GM06990 (cell line): Measurements from ENCODE around the gene LRRN4CL.
A peak's percentile ranks its signal among the peaks of the same experiment; 100 is the strongest.
"Not testable (repeated sequence)": the region's sequence is repeated elsewhere in the genome, so short reads cannot be mapped to it uniquely, and the experiment has no call there.

Source experiments
- DNase-seq: peaks from one replicate; pipeline ENCODE4 v3.0.0-alpha.2; 2011; ENCODE audit not compliant: insufficient read length; ENCODE audit errors: extremely low read depth
- H3K27me3 ChIP-seq: replicated peaks from 2 replicates; pipeline ENCODE4 v1.6.0; 2011; ENCODE audit warnings: low read length; ENCODE audit not compliant: control insufficient read depth, insufficient read depth
- H3K36me3 ChIP-seq: 2 replicates; pipeline ENCODE4 v1.5.1; 2011; ENCODE audit warnings: low read length; ENCODE audit not compliant: control insufficient read depth, insufficient read depth
- H3K4me3 ChIP-seq: replicated peaks from 2 replicates; pipeline ENCODE4 v1.5.1; 2011; ENCODE audit warnings: low read depth, mild to moderate bottlenecking, control low read depth, low read length
- TF ChIP-seq, protein P1 (sequence below): IDR thresholded peaks from 2 replicates; pipeline ENCODE4 v1.5.1; 2011; ENCODE audit warnings: low read length, control low read depth, mild to moderate bottlenecking, inconsistent platforms; ENCODE audit not compliant: insufficient read depth, poor library complexity, severe bottlenecking

Gene LRRN4CL

GRCh38 chr11:62705413-62705812 lies 16.1 kb upstream of the LRRN4CL start:
- no peak for DNase-seq
- H3K27me3 ChIP-seq = no peaks in the 10 kb centered on the region
- H3K4me3 ChIP-seq = peak overlapping the region; percentile 82
- peaks cover 2% of the 10 kb centered on the region; the same call in 1 of the 2 replicates for H3K36me3 ChIP-seq
- TF ChIP-seq, protein P1, sequence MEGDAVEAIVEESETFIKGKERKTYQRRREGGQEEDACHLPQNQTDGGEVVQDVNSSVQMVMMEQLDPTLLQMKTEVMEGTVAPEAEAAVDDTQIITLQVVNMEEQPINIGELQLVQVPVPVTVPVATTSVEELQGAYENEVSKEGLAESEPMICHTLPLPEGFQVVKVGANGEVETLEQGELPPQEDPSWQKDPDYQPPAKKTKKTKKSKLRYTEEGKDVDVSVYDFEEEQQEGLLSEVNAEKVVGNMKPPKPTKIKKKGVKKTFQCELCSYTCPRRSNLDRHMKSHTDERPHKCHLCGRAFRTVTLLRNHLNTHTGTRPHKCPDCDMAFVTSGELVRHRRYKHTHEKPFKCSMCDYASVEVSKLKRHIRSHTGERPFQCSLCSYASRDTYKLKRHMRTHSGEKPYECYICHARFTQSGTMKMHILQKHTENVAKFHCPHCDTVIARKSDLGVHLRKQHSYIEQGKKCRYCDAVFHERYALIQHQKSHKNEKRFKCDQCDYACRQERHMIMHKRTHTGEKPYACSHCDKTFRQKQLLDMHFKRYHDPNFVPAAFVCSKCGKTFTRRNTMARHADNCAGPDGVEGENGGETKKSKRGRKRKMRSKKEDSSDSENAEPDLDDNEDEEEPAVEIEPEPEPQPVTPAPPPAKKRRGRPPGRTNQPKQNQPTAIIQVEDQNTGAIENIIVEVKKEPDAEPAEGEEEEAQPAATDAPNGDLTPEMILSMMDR = no peak

DNA sequence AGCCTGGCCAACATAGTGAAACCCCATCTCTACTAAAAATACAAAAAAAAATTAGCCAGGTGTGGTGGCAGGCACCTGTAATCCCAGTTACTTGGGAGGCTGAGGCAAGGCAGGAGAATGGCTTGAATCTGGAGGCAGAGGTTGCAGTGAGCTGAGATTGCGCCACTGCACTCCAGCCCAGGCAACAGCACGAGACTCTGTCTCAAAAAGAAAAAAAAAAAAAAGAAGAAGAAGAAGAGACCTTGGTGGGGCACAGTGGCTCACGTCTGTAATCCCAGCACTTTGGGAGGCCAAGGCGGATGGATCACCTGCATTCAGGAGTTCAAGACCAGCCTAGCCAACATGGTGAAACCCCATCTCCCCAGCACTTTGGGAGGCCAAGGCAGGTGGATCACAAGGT lies 14.6 kb upstream of the LRRN4CL start:
- not testable (repeated sequence) for H3K4me3 ChIP-seq, H3K27me3 ChIP-seq, H3K36me3 ChIP-seq, DNase-seq

DNA sequence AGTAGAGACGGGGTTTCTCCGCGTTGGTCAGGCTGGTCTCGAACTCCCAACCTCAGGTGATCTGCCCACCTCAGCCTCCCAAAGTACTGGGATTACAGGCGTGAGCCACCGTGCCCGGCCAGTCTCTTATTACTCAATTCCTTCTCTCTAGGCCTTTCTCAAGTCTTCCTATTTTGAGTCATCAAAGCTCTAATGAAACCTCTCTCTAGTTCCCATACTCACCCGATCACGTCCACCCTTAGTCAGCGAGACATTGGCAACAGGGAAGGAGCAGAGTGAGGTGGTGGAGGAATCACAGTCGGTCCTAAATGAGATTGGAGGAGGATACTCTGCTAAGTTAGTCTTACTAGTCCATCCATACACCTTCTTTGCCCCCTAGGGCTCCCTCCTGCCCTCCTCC lies 12.9 kb upstream of the LRRN4CL start:
- H3K4me3 ChIP-seq = no peak overlapping the region
- no peaks in the 10 kb centered on the region for H3K27me3 ChIP-seq
- no peaks in the 10 kb centered on the region for H3K36me3 ChIP-seq
- DNase-seq = no peak
- TF ChIP-seq, protein P1 = no peak

DNA sequence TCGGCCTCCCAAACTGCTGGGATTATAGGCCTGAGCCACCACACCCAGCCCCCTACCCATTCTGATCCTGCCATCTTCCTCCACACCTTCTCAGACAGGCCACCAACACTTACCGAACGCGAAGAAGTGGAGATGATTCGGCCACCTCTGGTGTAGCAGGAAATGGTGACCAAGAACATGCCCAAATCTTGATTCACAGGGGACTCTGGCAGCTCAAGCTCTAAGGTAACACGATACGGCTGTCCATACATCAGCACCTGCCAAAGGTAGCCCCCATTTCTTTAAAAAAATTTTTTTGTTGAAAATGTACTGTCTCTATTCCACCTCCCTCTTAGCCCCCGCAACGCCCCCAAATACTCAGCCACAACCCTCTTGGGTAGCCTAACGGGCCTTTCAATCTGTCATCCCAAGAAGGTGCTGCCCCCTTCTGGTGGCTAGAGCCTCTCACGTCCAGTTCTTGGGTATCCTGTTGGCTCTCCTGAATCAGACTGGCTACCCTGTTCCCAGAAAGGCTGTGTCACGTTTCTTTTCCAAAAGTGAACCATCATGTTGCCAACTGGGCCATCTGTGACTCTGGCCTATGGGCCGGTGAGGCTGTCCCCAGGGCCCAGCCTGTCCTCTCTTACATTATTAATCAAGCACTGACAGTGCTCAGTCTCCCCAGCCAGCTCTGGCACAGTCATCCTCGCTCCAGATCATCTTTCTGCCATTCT lies 5.3 kb upstream of the LRRN4CL start:
- Histone ChIP-seq H3K4me3 (no peak overlapping the region), H3K36me3 (peaks cover 25% of the 10 kb centered on the region)

GRCh38 chr11:62693624-62694023 lies 4.3 kb upstream of the LRRN4CL start:
- H3K27me3 ChIP-seq, H3K4me3 ChIP-seq, DNase-seq: not testable (repeated sequence)
- H3K36me3 ChIP-seq = peaks cover 25% of the 10 kb centered on the region

More for the DNA sequence above, 5.3 kb upstream of the LRRN4CL start:
- no peaks in the 10 kb centered on the region for H3K27me3 ChIP-seq
- TF ChIP-seq, protein P1 = peak; percentile 85
- DNase-seq = no peak

GRCh38 chr11:62688491-62688890 lies 839 bp downstream of the LRRN4CL start:
- Histone ChIP-seq H3K4me3 (no peak overlapping the region), H3K36me3 (peaks cover 25% of the 10 kb centered on the region), H3K27me3 (no peaks in the 10 kb centered on the region)
- TF ChIP-seq, protein P1 = no peak
- DNase-seq = no peak
